ENCODE measurements around the gene PCNA.

PCNA gene

DNA sequence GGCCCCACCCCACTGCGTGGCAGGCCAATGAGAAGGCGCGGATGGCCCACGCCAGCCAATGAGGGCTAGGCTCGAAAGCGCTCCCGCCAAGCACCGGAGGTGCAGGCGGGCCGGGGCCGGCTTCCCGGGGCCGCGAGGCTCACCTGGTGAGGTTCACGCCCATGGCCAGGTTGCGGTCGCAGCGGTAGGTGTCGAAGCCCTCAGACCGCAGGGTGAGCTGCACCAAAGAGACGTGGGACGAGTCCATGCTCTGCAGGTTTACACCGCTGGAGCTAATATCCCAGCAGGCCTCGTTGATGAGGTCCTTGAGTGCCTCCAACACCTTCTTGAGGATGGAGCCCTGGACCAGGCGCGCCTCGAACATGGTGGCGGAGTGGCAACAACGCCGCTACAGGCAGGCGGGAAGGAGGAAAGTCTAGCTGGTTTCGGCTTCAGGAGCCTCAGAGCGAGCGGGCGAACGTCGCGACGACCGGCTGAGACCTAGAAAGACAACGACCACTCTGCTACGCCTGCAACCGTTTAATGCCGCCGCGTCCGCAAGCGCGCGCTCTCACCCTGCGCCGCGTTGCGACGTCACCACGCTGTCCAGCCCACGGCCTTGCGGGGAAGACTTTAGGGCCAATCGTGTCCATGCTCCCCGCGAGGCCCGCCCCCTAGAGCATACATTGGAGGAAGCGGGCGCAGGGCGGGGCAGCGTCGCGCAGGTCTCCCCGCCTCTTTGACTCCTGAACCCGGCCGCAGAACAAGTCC is at the start of gene PCNA:
TSS of gene PCNA (minus strand) at position 524 of the 750 bp plus-strand sequence. CDS start at position 364, 160 bp downstream.
- peaks cover 5 to 23% of the 10 kb centered on the region in 2 donors for H3K4me1 Mint-ChIP-seq

DNA sequence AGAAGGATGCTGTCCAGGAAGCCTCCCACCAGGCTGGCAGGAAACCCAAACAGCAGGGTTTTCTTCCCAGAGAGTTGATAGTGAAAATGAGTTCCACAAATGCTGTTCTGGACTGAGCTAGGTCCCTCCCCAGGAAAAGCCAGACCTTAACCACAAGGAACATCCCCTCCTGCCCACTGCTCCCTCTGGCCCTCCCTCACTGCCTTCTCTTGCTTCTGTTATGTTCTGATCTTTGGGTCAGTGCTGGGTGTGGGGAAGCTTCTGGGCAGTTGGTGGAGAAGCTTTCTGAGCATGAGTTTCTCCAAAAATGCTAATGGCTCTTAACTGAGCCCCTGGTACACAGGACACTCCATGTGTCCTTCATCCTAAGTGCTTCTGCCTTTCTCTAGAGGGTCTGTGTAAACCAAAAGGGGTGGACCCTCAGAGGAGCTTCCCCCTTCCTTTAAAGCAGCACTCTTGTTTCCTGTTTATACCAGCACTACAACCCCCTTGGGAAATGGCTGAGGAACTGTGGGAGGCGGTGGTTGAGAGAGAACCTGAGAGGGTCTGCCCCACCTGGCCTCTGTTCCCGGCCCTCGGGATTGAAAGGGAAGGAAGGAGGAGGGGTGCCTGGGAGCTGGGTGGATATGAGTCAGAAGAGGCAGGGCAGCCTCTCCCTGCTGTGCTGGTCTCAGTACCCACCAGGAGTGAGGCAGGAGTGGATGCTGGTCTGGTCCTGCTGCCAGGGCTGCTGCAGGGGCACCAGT is 49.1 kb upstream of the PCNA start:
- H3K4me3 Mint-ChIP-seq: peak overlapping the region; percentile 50 to 54
- H3K27me3 Mint-ChIP-seq: no peaks in the 10 kb centered on the region
- H3K36me3 Mint-ChIP-seq: peaks cover 6 to 18% of the 10 kb centered on the region in 2 donors
- no peaks in the 10 kb centered on the region for H3K9me3 Mint-ChIP-seq
- ATAC-seq (replicated peaks) (peak; percentile 59 to 75), DNase-seq (peak; percentile 32)
- peaks cover 75 to 87% of the 10 kb centered on the region in 2 donors for H3K4me1 Mint-ChIP-seq
- peak overlapping the region; percentile 90 for H3K27ac Mint-ChIP-seq

More for the DNA sequence above, at the start of gene PCNA:
- ATAC-seq (replicated peaks) (peak; percentile 94 to 95), DNase-seq (peak; percentile 96)
- peak within 1 kb of the TSS; percentile 97 for H3K27ac Mint-ChIP-seq
- no peaks in the 10 kb centered on the region for H3K27me3 Mint-ChIP-seq
- H3K36me3 Mint-ChIP-seq: peaks cover 10 to 26% of the 10 kb centered on the region in 2 donors
- H3K9me3 Mint-ChIP-seq: no peaks in the 10 kb centered on the region
- peak within 1 kb of the TSS; percentile 97 for H3K4me3 Mint-ChIP-seq

DNA sequence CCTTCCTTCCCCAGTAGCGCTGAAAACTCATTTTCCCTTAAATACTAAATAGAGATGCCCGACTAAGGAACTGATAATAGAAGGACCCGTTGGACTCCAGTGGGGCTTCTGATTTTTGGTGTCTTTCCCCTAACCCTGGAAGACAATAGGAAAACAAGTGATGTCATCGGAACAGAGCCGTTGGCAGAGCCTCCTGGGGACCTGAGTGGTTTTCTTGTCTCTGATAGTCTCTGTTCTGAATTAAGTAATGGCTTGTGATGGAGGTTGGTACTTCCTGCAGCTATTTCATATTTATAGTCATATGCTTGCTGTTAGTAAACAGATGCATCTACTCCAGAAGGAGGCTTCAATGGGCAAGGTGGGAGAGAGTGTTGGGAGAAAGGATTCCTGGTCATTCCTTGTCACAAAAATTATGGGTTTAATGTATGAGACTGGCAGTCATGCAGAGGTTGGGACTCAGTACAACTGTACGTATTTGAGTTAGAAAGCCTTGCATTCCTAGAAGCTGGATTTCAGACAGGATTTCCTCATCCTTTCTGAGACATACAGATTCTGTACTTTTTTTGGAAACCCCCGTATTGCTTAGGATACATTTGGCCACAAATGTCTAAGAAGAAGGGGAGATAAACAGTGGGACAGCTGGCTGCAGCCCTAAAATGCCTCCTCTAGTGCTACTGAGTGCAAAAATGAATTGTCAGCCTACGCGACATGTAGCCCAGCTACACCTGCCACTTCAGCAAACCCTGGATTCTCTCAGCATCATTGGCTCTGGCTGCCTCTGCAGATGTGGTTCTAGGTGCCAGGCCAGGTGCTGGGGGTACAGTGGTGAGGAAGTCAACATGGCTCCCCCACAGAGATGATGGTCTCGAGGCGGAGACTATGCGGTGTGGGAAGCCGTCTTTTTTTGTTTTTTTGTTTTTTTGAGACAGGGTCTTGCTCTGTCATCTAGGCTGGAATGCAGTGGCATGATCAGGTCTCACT is 45.2 kb upstream of the PCNA start:
- peaks cover 59 to 78% of the 10 kb centered on the region in 2 donors for H3K4me1 Mint-ChIP-seq
- H3K27ac Mint-ChIP-seq: peak overlapping the region; percentile 37
- H3K36me3 Mint-ChIP-seq: peaks cover 8 to 12% of the 10 kb centered on the region in 2 donors
- ATAC-seq (replicated peaks): no peak
- H3K9me3 Mint-ChIP-seq: peaks cover 0 to 2% of the 10 kb centered on the region in 2 donors
- no peak overlapping the region for H3K4me3 Mint-ChIP-seq
- H3K27me3 Mint-ChIP-seq: no peaks in the 10 kb centered on the region
- DNase-seq: no peak

DNA sequence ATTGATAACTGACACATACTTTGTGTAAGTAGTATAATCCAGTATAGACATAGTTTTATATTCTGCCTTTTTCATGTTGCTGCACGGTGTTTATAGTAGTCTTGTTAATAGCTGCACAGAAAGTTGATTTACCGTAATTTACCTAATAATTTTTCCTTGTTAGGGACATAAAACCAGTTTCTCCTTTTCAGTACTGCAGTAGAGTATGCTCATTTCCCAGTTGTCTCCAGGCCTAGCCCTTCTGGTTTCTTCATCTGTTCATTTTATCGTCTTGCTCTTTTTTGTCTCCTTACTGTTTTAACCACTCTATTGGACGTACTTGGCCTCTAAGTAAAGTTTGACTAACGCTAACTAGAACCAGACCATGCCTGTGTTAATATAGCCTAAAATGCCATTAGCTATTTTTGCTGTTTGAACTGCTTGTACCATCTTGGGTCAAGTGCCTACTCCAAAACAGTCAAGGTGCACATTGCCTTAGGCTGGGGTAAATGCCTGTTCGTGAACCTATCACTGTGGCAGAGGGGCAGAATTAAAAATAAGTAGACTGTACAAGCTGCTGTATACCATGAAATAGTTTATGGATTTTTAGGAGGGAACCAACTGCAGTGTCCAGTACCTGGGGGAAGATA is 41.9 kb upstream of the PCNA start:
- Mint-ChIP-seq H3K4me1 (peaks cover 42 to 56% of the 10 kb centered on the region in 2 donors), H3K4me3 (no peak overlapping the region), H3K9me3 (peaks cover 2 to 3% of the 10 kb centered on the region in 2 donors), H3K27ac (no peak overlapping the region), H3K27me3 (no peaks in the 10 kb centered on the region), H3K36me3 (peaks cover 6 to 13% of the 10 kb centered on the region in 2 donors)
- no peak for ATAC-seq (replicated peaks)
- no peak for DNase-seq

DNA sequence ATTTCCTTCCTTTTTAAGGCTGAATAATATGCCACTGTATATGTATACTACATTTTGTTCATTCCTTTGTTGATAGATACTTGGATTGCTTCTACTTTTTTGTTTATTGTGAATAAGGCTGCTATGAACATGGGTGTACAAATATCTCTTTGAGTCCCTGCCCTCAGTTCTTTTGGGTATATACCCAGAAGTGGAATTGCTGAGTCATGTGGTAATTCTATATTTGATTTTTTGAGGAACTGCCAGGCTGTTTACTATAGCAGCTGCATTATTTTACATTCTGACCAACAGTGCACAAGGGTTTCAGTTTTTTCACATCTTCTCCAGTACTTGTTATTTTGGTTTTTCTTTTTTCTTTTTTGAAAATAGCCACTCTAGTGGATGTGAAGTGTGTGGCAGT is 41.1 kb upstream of the PCNA start:
- Mint-ChIP-seq H3K4me3 (no peak overlapping the region), H3K4me1 (peaks cover 41 to 56% of the 10 kb centered on the region in 2 donors), H3K27ac (no peak overlapping the region), H3K36me3 (peaks cover 10 to 18% of the 10 kb centered on the region in 2 donors), H3K27me3 (no peaks in the 10 kb centered on the region), H3K9me3 (peaks cover 2 to 3% of the 10 kb centered on the region in 2 donors)
- DNase-seq (no peak), ATAC-seq (replicated peaks) (no peak)

DNA sequence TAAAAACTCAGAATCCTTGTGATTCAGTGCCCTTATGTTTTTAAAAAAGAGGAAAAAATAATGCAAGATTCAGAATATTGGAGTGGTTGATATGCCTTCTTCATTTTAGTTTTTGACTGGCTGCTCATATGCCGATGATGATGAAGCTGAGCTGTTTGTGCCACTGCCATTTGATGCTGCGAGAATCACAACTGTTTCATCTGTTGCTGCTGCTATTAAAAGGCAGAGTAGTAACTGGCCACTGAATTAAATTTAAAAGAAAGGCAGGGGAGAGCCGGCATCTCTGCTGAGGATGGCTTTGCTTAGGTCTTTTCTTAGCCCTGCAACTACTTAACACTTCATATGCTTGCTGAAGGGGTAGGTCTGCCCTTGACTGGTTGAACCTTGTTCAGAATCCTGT is 40.2 kb upstream of the PCNA start:
- Mint-ChIP-seq H3K27ac (no peak overlapping the region), H3K4me1 (peaks cover 39 to 52% of the 10 kb centered on the region in 2 donors), H3K4me3 (no peak overlapping the region), H3K9me3 (peaks cover 2 to 3% of the 10 kb centered on the region in 2 donors), H3K27me3 (no peaks in the 10 kb centered on the region), H3K36me3 (peaks cover 10 to 17% of the 10 kb centered on the region in 2 donors)
- DNase-seq (no peak), ATAC-seq (replicated peaks) (no peak)

DNA sequence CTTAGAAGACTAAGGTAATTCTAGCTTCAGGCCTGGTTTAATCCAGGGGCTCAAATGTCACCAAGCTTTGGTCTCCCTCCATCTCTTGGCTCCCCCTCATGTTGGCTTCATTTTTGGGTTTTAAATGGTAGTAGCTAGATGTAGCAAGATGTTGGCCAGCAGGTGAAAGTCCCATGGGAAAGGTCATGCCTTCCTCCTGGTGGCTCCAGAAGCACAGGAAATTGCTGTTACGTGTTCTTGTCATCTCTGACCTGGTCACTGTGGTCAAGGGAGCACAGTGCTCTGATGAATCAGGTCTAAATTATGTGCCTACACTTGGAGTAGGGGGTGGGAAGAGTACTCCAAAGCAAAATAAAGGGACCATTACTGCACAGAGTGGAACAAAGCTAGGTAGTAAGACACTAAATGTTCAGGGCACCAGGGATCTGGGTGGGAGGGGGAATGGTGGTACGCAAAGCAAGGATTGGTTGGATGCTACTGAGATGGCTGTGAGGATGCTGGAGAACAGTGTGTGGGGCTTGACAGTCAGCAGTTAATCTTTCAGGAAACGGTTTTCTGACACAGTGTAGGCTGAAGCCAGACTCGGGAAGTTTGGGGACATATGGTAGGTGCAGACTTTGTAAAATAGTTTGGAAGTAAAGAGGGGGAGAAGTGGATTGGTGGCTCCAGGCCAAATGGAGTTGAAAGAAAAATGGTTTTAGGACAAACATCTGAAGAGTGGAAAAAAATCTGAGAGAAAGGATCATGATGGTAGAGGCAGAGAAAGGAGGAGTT is 37.1 kb upstream of the PCNA start:
- no peak for DNase-seq
- peaks cover 42 to 61% of the 10 kb centered on the region in 2 donors for H3K4me1 Mint-ChIP-seq
- H3K4me3 Mint-ChIP-seq: no peak overlapping the region
- no peaks in the 10 kb centered on the region for H3K27me3 Mint-ChIP-seq
- no peak for ATAC-seq (replicated peaks)
- H3K9me3 Mint-ChIP-seq: peaks cover 2 to 3% of the 10 kb centered on the region in 2 donors
- peaks cover 10 to 28% of the 10 kb centered on the region in 2 donors for H3K36me3 Mint-ChIP-seq
- peak overlapping the region; percentile 2 for H3K27ac Mint-ChIP-seq

DNA sequence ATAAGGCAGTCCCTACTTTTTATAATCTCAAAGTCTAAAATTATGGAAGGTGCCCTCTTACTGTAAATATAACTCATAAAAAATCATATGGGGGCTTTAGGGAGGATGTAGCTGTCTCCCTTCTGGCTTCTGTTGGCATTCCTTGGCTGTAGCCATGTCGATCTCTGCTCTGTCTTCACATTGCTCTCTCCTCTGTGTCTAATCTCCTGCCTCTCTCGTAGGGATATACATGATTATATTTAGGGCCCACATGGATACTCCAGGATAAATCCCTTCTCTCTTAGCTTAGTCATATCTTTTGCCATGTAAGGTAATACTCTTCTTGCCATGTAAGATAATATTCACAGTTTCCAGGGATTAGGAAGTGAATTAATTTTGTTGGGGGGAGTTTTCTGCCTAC is 35.6 kb upstream of the PCNA start:
- Mint-ChIP-seq H3K4me3 (no peak overlapping the region), H3K27me3 (no peaks in the 10 kb centered on the region), H3K4me1 (peaks cover 39 to 59% of the 10 kb centered on the region in 2 donors), H3K27ac (no peak overlapping the region), H3K36me3 (peaks cover 6 to 28% of the 10 kb centered on the region in 2 donors), H3K9me3 (peaks cover 0 to 3% of the 10 kb centered on the region in 2 donors)
- DNase-seq (no peak), ATAC-seq (replicated peaks) (no peak)

DNA sequence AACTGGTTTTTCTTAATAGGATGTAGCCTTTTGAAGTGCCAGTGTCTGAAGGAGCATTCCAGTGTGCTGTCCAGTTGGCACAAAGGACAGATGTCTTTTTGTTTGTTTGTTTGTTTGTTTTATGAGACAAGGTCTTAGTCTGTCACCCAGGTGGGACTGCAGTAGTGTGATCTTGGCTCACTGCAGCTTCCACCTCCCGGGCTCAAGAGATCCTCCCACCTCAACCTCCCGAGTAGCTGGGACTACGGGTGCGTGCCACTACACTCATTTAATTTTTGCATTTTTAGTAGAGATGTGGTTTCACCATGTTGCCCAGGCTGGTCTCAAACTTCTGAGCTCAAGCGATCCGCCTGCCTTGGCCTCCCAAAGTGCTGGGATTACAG is 34.8 kb upstream of the PCNA start:
- H3K36me3 Mint-ChIP-seq: peaks cover 6 to 30% of the 10 kb centered on the region in 2 donors
- no peak overlapping the region for H3K27ac Mint-ChIP-seq
- no peaks in the 10 kb centered on the region for H3K27me3 Mint-ChIP-seq
- H3K4me1 Mint-ChIP-seq: peaks cover 39 to 61% of the 10 kb centered on the region in 2 donors
- no peak for ATAC-seq (replicated peaks)
- DNase-seq: no peak
- peaks cover 0 to 3% of the 10 kb centered on the region in 2 donors for H3K9me3 Mint-ChIP-seq
- H3K4me3 Mint-ChIP-seq: no peak overlapping the region

DNA sequence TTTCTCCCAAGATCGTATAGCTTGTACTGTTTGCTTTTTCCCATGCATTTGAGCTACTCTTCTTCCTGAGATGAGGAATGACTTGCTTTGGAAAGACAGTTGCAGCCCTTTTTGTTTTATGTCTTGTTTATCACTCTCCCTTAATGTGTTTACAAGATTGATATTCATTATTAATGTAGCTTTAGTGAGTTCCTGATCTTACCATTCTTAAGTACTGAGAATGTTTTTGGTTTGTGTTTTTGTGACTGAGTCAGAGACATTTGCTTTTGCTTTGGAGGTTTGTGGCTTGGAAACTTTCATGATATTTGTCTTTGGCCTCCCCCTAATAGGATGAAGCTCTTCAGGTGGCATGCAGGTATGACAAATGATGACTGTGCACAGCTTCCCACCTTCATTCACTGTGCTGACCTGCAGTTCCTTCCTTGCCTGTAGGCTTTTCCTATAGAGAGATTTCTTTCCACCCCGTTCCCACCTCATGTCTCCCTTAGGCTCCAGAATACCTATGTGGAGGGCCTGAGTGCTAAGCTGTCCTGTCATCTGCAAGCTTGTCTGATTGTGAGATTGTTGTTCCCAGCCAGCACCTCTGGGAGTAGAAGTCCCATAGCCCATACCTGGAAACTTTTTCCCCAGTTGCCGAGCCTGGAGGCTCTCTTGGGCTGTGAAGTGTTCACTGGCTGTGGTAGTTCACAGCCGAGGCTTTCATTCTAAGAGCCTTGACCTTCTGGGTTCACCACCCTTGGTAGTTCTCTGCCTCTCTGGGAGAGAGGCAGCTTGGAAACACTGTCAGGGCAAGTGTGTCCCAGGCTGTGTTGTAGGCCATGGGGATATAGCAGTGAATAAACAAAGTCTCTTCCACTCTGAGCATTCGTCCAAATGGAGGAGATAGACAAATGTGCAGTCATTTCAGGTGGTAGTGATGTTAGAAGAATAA is 34.1 kb upstream of the PCNA start:
- ATAC-seq (replicated peaks) (peak; percentile 39 to 45), DNase-seq (no peak)
- no peak overlapping the region for H3K27ac Mint-ChIP-seq

DNA sequence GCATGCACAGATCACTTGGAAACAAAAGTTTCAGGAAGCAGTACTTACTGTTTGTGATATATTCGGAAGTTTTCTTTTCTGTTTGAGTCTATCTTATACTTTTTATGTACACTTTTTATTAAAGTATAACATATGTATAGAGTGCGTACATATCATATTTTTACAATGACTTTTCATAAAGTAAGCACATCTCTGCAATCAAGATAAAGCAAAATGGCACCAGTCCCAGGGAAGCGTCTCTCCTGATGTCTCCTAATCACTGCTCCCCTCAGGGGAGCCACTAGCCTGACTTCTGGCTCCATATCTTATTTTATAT is 33.4 kb upstream of the PCNA start:
- H3K27me3 Mint-ChIP-seq: no peaks in the 10 kb centered on the region
- ATAC-seq (replicated peaks): no peak
- no peak for DNase-seq
- peaks cover 0 to 3% of the 10 kb centered on the region in 2 donors for H3K9me3 Mint-ChIP-seq
- peaks cover 6 to 31% of the 10 kb centered on the region in 2 donors for H3K36me3 Mint-ChIP-seq
- no peak overlapping the region for H3K4me3 Mint-ChIP-seq
- no peak overlapping the region for H3K27ac Mint-ChIP-seq
- H3K4me1 Mint-ChIP-seq: peaks cover 40 to 75% of the 10 kb centered on the region in 2 donors

More for the DNA sequence above, 34.1 kb upstream of the PCNA start:
- Mint-ChIP-seq H3K27me3 (no peaks in the 10 kb centered on the region), H3K36me3 (peaks cover 6 to 30% of the 10 kb centered on the region in 2 donors), H3K4me3 (no peak overlapping the region), H3K9me3 (peaks cover 0 to 3% of the 10 kb centered on the region in 2 donors), H3K4me1 (peaks cover 39 to 67% of the 10 kb centered on the region in 2 donors)

All from stimulated activated naive B cell treated with anti-CD40 and anti-IgM and Interleukin-4, amounts not matched to agents 10 μg/mL and 1 μg/mL and 100 μg/mL, for 72 hours (primary cell).